HepG2 (cell line): Measurements from ENCODE around the gene CDC34. TPM values are rescaled to one million over a fixed set of nuclear protein-coding genes. Genes with fewer than 3 reads are reported as not detected.
A peak's percentile ranks its signal among the peaks of the same experiment; 100 is the strongest.

Source experiments
- ATF7-NPFF ChIP-seq: sonication (generic); formaldehyde crosslinking; IDR thresholded peaks from 2 replicates; pipeline ENCODE4 v1.8.1; 2023; ENCODE audit warnings: mild to moderate bottlenecking, low read depth, missing genetic modification reagents, moderate library complexity
- CCDC6 ChIP-seq: sonication (generic); formaldehyde crosslinking; IDR thresholded peaks from 2 replicates; pipeline ENCODE4 v1.8.1; 2022; ENCODE audit warnings: mild to moderate bottlenecking, missing genetic modification reagents, moderate library complexity
- EED ChIP-seq: sonication (generic); formaldehyde crosslinking; IDR thresholded peaks from 2 replicates; pipeline ENCODE4 v1.5.0; 2020; ENCODE audit warnings: mild to moderate bottlenecking, missing genetic modification reagents
- ELF3 ChIP-seq: IDR thresholded peaks from 2 replicates; pipeline ENCODE4 v1.6.1; 2016; ENCODE audit warnings: missing genetic modification reagents, missing compliant biosample characterization
- FOXP1 ChIP-seq, 2 experiments: fragments of 450-650 bp in 1 of 2; IDR thresholded peaks; 2 replicates each; pipeline ENCODE4 v1.6.1; 2017 to 2018; ENCODE audit warnings: antibody characterized with exemption in 1 of 2
- GLI4 ChIP-seq: sonication (generic); formaldehyde crosslinking; IDR thresholded peaks from 2 replicates; pipeline ENCODE4 v1.5.1; 2020; ENCODE audit warnings: missing genetic modification reagents, mild to moderate bottlenecking, moderate library complexity, borderline replicate concordance
- IRX3 ChIP-seq: sonication (generic); formaldehyde crosslinking; IDR thresholded peaks from 2 replicates; pipeline ENCODE4 v1.8.1; 2023; ENCODE audit warnings: mild to moderate bottlenecking, low read depth, missing genetic modification reagents, borderline replicate concordance
- MIXL1 ChIP-seq: IDR thresholded peaks from 2 replicates; pipeline ENCODE4 v1.6.1; 2016
- NFIC ChIP-seq: IDR thresholded peaks from 2 replicates; pipeline ENCODE4 v1.6.1; 2012; ENCODE audit warnings: mild to moderate bottlenecking, low read length, inconsistent platforms
- RFXAP ChIP-seq: sonication (generic); formaldehyde crosslinking; IDR thresholded peaks from 2 replicates; pipeline ENCODE4 v1.4.0; 2020; ENCODE audit warnings: missing genetic modification reagents, borderline replicate concordance
- RXRA ChIP-seq: sonication (generic); formaldehyde crosslinking; IDR thresholded peaks from 2 replicates; pipeline ENCODE4 v1.5.1; 2020; ENCODE audit warnings: missing genetic modification reagents
- SIX4 ChIP-seq: sonication (generic); formaldehyde crosslinking; IDR thresholded peaks from 2 replicates; pipeline ENCODE4 v1.4.0; 2020; ENCODE audit warnings: missing genetic modification reagents
- SRSF9 ChIP-seq: fragments of 200-400 bp; formaldehyde crosslinking; IDR thresholded peaks from 2 replicates; pipeline ENCODE4 v1.6.1; 2018; ENCODE audit warnings: borderline replicate concordance, mild to moderate bottlenecking, low read depth, low read length; ENCODE audit not compliant: insufficient read depth, poor library complexity, severe bottlenecking
- TBX2 ChIP-seq: sonication (generic); formaldehyde crosslinking; IDR thresholded peaks from 2 replicates; pipeline ENCODE4 v1.5.0; 2020; ENCODE audit warnings: missing genetic modification reagents, mild to moderate bottlenecking, borderline replicate concordance
- TP53 ChIP-seq: sonication (generic); formaldehyde crosslinking; conservative IDR thresholded peaks from 2 replicates; pipeline ENCODE4 v1.4.0; 2020; ENCODE audit warnings: missing genetic modification reagents
- ZIK1 ChIP-seq: sonication (generic); formaldehyde crosslinking; IDR thresholded peaks from 2 replicates; pipeline ENCODE4 v1.5.0; 2020; ENCODE audit warnings: mild to moderate bottlenecking, low read depth, missing genetic modification reagents, borderline replicate concordance
- ZNF224 ChIP-seq: sonication (generic); formaldehyde crosslinking; IDR thresholded peaks from 2 replicates; pipeline ENCODE4 v1.5.0; 2020; ENCODE audit warnings: mild to moderate bottlenecking, missing genetic modification reagents
- ZNF446 ChIP-seq: sonication (generic); formaldehyde crosslinking; IDR thresholded peaks from 2 replicates; pipeline ENCODE4 v1.5.0; 2020; ENCODE audit warnings: mild to moderate bottlenecking, missing genetic modification reagents
- ZNF674 ChIP-seq: sonication (generic); formaldehyde crosslinking; IDR thresholded peaks from 2 replicates; pipeline ENCODE4 v1.5.0; 2020; ENCODE audit warnings: low read depth, mild to moderate bottlenecking, missing genetic modification reagents
- polyA plus RNA-seq, 8 experiments: library from polyadenylated mRNA; depleted of rRNA in 3 of 8; stranded (reverse) in 7 of 8; unstranded in 1 of 8; fragments of >200 nt; fragmentation: Illumina TruSeq in 4 of 8; extraction: Trizol in 4 of 8; gene quantifications; 2 replicates each; pipeline versions ENCODE4 v1.2.1 to v1.2.3, GENCODE V29; 2011 to 2016; ENCODE audit warnings: low read depth in 4 of 8, missing spikeins in 1 of 8, mixed read lengths in 1 of 8; ENCODE audit not compliant: insufficient read depth in 1 of 8
- total RNA-seq, 5 experiments: library from RNA; depleted of rRNA; stranded (reverse); fragments of >200 nt; fragmentation: Illumina TruSeq; extraction: Trizol; gene quantifications; 2 replicates each; pipeline ENCODE4 v1.2.3, GENCODE V29; 2016; ENCODE audit warnings: low read depth in 1 of 5
- TF ChIP-seq, protein P1 (sequence below): sonication (generic); formaldehyde crosslinking; IDR thresholded peaks from 2 replicates; pipeline ENCODE4 v1.4.0; 2020; ENCODE audit warnings: missing genetic modification reagents
- TF ChIP-seq, protein P2 (sequence below): sonication (generic); formaldehyde crosslinking; IDR thresholded peaks from 2 replicates; pipeline ENCODE4 v1.4.0; 2020; ENCODE audit warnings: missing genetic modification reagents, mild to moderate bottlenecking, borderline replicate concordance
- TF ChIP-seq, protein P3 (sequence below): IDR thresholded peaks from 2 replicates; pipeline ENCODE4 v1.6.1; 2012; ENCODE audit warnings: low read depth, low read length, improper control_type of control experiment
- TF ChIP-seq, protein P4 (sequence below): sonication (generic); formaldehyde crosslinking; conservative IDR thresholded peaks from 2 replicates; pipeline ENCODE4 v1.8.0; 2022; ENCODE audit warnings: low read depth, missing genetic modification reagents

Gene CDC34
- total and polyA plus RNA-seq, 2 of the 13 experiments (the other 11 are each of a cell fraction or from before 2014, with no cell fraction given) = 138 to 150 TPM

DNA sequence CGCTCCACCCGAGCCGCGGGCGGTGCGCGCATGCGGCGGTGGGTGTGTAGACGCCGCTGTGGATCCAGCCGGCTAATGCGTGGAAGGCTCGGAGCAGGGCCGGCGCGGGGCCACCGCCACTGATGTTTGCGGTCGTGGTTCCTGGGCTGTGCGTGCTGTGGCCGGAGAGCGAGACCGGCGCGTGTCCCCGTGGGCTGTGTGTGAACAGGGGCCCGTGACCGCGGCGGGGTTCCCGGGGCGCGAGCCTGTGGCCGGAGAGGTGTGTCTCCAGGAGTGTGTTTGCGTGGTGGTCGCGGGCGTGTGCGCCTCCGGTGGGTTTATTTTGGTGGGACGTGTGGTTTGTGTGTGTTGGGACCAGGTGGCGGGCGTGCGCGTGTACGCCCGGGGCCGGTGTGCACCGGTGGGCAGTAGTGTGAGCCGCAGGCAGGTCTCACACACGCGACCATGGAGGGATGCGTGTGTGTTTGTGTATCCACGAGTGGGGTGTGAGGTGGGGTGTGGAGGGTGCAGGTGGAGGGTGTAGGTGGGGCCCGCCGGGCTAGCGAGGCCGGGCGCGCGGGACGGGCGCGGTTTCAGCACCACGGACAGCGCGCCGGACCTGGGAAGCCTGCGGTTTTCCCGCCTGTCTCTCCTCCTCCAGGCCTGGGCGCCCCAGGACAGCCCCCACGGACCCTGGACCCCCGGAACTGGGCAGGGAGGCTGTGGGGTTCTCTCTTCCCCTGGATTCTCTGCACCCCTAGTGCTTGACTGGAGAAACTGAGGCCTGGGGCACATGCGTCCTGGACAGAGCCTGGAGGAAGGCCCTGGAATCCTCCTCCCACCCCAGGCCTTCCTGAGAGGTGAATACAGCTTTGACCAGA, 59.8 kb downstream of the CDC34 start (continued):
- TF ChIP-seq ATF7-NPFF (CRISPR knock-in tag) (peak; percentile 68; the same call in 1 of the 2 replicates), FOXP1 (IDR thresholded peaks at IDR 0.05) (no peak), FOXP1 (CRISPR knock-in tag; IDR thresholded peaks at IDR 0.05) (no peak), ZNF446 (CRISPR knock-in tag) (no peak), ZNF224 (CRISPR knock-in tag) (no peak), GLI4 (CRISPR knock-in tag) (peak; percentile 61; the same call in 1 of the 2 replicates), CCDC6 (peak; percentile 67; the same call in 1 of the 2 replicates), RFXAP (CRISPR knock-in tag) (peak; percentile 70), NFIC (no peak), ELF3 (CRISPR knock-in tag) (peak; percentile 43; the same call in 1 of the 2 replicates), ZIK1 (no peak), MIXL1 (CRISPR knock-in tag) (no peak), SIX4 (CRISPR knock-in tag) (peak; percentile 56; the same call in 1 of the 2 replicates), TP53 (CRISPR knock-in tag) (no peak; the same call in 1 of the 2 replicates), TBX2 (CRISPR knock-in tag) (peak; percentile 63; the same call in 1 of the 2 replicates), EED (CRISPR knock-in tag) (no peak), ZNF674 (CRISPR knock-in tag) (0 out of 2 replicates have a peak, but pooled peaks have one; percentile 40), SRSF9 (no peak), RXRA (CRISPR knock-in tag) (no peak), IRX3 (peak; percentile 35; the same call in 1 of the 2 replicates)
- TF ChIP-seq, protein P1, sequence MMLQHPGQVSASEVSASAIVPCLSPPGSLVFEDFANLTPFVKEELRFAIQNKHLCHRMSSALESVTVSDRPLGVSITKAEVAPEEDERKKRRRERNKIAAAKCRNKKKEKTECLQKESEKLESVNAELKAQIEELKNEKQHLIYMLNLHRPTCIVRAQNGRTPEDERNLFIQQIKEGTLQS (CRISPR knock-in tag) = peak; percentile 58; the same call in 1 of the 2 replicates
- TF ChIP-seq, protein P2, sequence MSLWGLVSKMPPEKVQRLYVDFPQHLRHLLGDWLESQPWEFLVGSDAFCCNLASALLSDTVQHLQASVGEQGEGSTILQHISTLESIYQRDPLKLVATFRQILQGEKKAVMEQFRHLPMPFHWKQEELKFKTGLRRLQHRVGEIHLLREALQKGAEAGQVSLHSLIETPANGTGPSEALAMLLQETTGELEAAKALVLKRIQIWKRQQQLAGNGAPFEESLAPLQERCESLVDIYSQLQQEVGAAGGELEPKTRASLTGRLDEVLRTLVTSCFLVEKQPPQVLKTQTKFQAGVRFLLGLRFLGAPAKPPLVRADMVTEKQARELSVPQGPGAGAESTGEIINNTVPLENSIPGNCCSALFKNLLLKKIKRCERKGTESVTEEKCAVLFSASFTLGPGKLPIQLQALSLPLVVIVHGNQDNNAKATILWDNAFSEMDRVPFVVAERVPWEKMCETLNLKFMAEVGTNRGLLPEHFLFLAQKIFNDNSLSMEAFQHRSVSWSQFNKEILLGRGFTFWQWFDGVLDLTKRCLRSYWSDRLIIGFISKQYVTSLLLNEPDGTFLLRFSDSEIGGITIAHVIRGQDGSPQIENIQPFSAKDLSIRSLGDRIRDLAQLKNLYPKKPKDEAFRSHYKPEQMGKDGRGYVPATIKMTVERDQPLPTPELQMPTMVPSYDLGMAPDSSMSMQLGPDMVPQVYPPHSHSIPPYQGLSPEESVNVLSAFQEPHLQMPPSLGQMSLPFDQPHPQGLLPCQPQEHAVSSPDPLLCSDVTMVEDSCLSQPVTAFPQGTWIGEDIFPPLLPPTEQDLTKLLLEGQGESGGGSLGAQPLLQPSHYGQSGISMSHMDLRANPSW (CRISPR knock-in tag) = no peak
- TF ChIP-seq, protein P3, sequence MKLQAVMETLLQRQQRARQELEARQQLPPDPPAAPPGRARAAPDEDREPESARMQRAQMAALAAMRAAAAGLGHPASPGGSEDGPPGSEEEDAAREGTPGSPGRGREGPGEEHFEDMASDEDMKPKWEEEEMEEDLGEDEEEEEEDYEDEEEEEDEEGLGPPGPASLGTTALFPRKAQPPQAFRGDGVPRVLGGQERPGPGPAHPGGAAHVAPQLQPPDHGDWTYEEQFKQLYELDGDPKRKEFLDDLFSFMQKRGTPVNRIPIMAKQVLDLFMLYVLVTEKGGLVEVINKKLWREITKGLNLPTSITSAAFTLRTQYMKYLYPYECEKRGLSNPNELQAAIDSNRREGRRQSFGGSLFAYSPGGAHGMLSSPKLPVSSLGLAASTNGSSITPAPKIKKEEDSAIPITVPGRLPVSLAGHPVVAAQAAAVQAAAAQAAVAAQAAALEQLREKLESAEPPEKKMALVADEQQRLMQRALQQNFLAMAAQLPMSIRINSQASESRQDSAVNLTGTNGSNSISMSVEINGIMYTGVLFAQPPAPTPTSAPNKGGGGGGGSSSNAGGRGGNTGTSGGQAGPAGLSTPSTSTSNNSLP = no peak
- TF ChIP-seq, protein P4, sequence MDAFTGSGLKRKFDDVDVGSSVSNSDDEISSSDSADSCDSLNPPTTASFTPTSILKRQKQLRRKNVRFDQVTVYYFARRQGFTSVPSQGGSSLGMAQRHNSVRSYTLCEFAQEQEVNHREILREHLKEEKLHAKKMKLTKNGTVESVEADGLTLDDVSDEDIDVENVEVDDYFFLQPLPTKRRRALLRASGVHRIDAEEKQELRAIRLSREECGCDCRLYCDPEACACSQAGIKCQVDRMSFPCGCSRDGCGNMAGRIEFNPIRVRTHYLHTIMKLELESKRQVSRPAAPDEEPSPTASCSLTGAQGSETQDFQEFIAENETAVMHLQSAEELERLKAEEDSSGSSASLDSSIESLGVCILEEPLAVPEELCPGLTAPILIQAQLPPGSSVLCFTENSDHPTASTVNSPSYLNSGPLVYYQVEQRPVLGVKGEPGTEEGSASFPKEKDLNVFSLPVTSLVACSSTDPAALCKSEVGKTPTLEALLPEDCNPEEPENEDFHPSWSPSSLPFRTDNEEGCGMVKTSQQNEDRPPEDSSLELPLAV (CRISPR knock-in tag) = no peak
